Coronary artery (tissue), 2 donors: ENCODE measurements around the gene TPM1.

Experiments
- DNase-seq: peaks from one replicate; pipeline ENCODE4 v3.0.0-alpha.2; 2017; ENCODE audit warnings: low spot score
- H3K27ac ChIP-seq, 2 donors: fragments of 200-600 bp; sonication (generic); one replicate each; pipeline ENCODE4 v1.5.1; 2016 to 2019
- H3K4me3 ChIP-seq: fragments of 200-600 bp; sonication (generic); 2 replicates; pipeline ENCODE4 v1.5.1; 2016; ENCODE audit warnings: mild to moderate bottlenecking, moderate library complexity
- CTCF ChIP-seq: fragments of 200-600 bp; sonication (generic); IDR thresholded peaks from one replicate; pipeline ENCODE4 v1.5.1; 2019; ENCODE audit warnings: antibody characterized with exemption

The TPM1 gene

GRCh38 chr15:63045879-63046278, 3.3 kb downstream of the TPM1 start:
- Histone ChIP-seq H3K27ac (peak overlapping the region; percentile 88 to 98), H3K4me3 (peak overlapping the region; percentile 94)
- no peak for DNase-seq
- no peak for TF ChIP-seq CTCF

GRCh38 chr15:63046917-63047760, 4.6 kb downstream of the TPM1 start:
- H3K4me3 ChIP-seq, result peak overlapping the region; percentile 94
- H3K27ac ChIP-seq, result peak overlapping the region; percentile 88 to 98
- no peak for TF ChIP-seq CTCF
- DNase-seq, result no peak

- peak overlapping the region; percentile 88 to 98 for H3K27ac ChIP-seq
- TF ChIP-seq CTCF, result no peak
- peak overlapping the region; percentile 94 for H3K4me3 ChIP-seq
- no peak for DNase-seq
These were observed 5.2 kb downstream of the TPM1 start for GRCh38 chr15:63047792-63048114.

DNA sequence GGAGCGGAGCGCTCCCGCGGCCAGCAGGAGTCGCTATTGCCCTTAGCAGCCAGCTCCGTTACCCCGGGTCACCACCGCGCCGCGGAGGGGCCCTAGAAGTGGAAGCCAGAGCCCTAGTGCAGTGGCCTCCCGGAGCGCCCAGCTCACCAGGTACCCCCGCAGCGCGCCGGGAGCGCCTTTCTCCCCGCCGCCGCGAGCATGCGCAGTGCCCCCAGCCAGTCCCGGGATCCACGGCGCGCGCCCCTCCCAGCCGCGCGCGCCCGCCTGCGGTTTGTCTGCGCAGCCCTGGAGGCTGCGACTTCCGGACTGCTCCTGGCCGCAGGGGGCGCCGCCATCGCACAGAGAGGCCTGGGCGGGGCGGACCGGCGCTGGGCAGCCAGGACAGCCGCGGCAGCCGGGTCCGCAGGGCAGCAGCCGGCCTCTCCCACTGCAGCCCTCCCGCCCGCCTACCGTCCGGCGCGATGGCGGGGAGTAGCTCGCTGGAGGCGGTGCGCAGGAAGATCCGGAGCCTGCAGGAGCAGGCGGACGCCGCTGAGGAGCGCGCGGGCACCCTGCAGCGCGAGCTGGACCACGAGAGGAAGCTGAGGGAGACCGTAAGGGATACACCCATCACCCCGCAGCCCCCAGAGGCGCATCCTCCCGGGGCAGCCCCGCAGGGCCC, 5.7 kb downstream of the TPM1 start:
- peak; percentile 93 for DNase-seq
- peak overlapping the region; percentile 88 to 98 for H3K27ac ChIP-seq
- peak overlapping the region; percentile 94 for H3K4me3 ChIP-seq
- peak; percentile 94 for TF ChIP-seq CTCF

DNA sequence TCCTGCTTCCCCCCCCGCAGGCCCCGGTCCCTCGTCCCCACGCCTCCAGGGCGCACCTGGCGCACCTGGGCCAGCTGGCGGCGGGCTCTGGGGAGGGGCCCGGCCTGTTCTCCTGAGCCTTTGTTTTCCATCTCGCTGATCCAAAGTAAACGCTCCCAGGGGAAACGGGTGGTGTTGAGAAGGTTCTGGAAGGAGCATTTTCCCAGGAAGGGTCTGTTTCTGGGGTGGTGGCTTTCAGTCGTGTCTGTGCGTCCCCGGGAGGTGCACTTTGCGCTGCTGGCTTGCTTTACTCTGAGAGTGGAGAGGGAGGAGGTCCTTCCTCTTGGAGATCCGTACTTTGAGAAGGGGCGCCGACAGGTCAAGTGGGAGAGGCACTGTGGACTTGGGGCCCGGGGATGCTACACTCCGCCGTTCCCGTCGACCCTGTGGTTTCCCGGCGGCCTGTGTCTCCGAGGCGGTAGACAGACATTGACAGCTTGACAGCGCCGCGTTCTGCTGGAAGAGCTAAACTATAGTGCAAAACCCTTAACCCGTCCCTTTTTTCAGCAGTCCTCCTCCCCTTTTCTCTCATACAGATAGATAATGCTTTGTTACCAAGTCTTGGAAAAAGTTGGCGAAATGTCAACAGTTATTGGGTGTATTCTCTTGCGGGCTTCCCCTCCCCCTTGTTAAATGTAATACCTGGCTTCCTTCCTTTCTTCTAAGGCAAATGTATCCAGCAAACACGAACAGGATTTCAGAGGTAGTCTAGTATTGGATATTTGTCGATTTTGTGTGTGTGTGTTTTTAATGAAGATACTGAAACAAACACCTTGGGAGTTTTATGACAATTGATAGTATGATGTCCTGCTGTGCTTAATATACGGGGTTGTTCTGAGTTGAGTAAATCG, 6.5 kb downstream of the TPM1 start:
- Histone ChIP-seq H3K27ac (peak overlapping the region; percentile 88 to 98), H3K4me3 (peak overlapping the region; percentile 94)
- no peak for TF ChIP-seq CTCF
- DNase-seq, result no peak

DNA sequence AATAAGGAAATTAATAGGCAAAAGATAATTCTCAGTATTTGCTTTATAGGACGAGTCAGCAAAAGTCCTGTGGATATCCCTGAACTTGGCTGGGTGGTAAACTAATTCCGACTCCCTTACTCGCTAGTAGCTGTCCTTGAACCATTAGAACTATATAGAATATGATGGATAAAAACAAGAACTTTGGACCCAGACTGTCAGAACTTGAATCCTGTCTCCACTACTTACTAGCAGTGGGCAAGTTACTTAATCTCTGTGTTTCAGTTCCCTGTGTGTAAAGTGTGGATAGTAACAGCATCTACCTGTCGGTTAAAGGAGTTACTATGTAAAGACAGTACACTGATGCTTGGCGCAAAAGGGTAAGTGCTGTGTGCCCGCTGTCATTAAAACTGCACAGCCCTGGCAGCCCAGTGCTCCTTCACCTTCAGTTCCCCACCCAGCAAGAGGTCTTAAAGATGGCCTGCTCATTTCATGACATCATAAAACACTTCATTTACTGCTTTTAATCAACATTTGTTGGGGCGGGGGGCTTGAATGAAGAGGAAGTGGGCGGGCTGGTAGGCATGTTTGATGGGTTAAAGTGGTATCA, 7.3 kb downstream of the TPM1 start:
- no peak for DNase-seq
- Histone ChIP-seq H3K27ac (peak overlapping the region; percentile 88 to 98), H3K4me3 (peak overlapping the region; percentile 94)
- TF ChIP-seq CTCF, result no peak
